Fibroblast of mammary gland (primary cell): ENCODE measurements around the gene FOXI1.

Experiments used
- DNase-seq: peaks from one replicate; pipeline ENCODE4 v3.0.0-alpha.2; 2010; ENCODE audit warnings: low read depth
- H3K4me3 ChIP-seq: 2 replicates; pipeline ENCODE4 v1.5.1; 2011; ENCODE audit warnings: low read depth, mild to moderate bottlenecking, low read length, moderate library complexity; ENCODE audit not compliant: control insufficient read depth
- CTCF ChIP-seq: conservative IDR thresholded peaks from 2 replicates; pipeline ENCODE4 v1.5.1; 2011; ENCODE audit warnings: low read depth, low read length, inconsistent platforms; ENCODE audit not compliant: control insufficient read depth, insufficient read depth

The FOXI1 gene

GRCh38 chr5:170147753-170148264, 42.1 kb downstream of the FOXI1 start:
- H3K4me3 ChIP-seq = no peak overlapping the region
- TF ChIP-seq CTCF = no peak
- no peak for DNase-seq

- TF ChIP-seq CTCF = no peak
- DNase-seq = no peak
- no peak overlapping the region for H3K4me3 ChIP-seq
These were observed 42.9 kb downstream of the FOXI1 start for GRCh38 chr5:170148430-170149205.

- DNase-seq = no peak
These were observed 43.5 kb downstream of the FOXI1 start for GRCh38 chr5:170149206-170149515.

GRCh38 chr5:170150713-170151096, 45.0 kb downstream of the FOXI1 start:
- DNase-seq = no peak
- no peak overlapping the region for H3K4me3 ChIP-seq
- TF ChIP-seq CTCF = no peak

More at GRCh38 chr5:170149206-170149515, 43.5 kb downstream of the FOXI1 start:
- TF ChIP-seq CTCF = no peak
- no peak overlapping the region for H3K4me3 ChIP-seq

GRCh38 chr5:170151097-170151831, 45.6 kb downstream of the FOXI1 start:
- TF ChIP-seq CTCF = no peak
- DNase-seq = peak; percentile 9
- H3K4me3 ChIP-seq = no peak overlapping the region

- DNase-seq = no peak
- TF ChIP-seq CTCF = no peak
- no peak overlapping the region for H3K4me3 ChIP-seq
These were observed 47.1 kb downstream of the FOXI1 start for GRCh38 chr5:170152767-170153166.
